Measurements from ENCODE around the gene PLA2G5.

Gene PLA2G5

GRCh38 chr1:20090641-20091040 lies 20.6 kb downstream of the PLA2G5 start:
- TF ChIP-seq EZH2phosphoT487 (IDR thresholded peaks at IDR 0.05; ENCODE audit: low read depth) (no peak), CTCF (IDR thresholded peaks at IDR 0.05; ENCODE audit: low read depth, low read length) (no peak)
- Histone ChIP-seq H4K20me1 (ENCODE audit: insufficient read depth, low read length) (no peaks in the 10 kb centered on the region), H3K27ac (ENCODE audit: low read length) (no peak overlapping the region), H3K27me3 (ENCODE audit: low read depth, low read length) (no peaks in the 10 kb centered on the region), H3K4me3 (ENCODE audit: low read length) (no peak overlapping the region), H3K9me3 (ENCODE audit: insufficient read depth, low read length) (no peaks in the 10 kb centered on the region), H2AFZ (ENCODE audit: low read depth, low read length) (no peak overlapping the region), H3K4me1 (ENCODE audit: low read length) (no peaks in the 10 kb centered on the region), H3K36me3 (replicated peaks; ENCODE audit: low read depth, low read length) (no peaks in the 10 kb centered on the region), H3K4me2 (ENCODE audit: low read length) (no peak overlapping the region), H3K9ac (ENCODE audit: low read length) (no peak overlapping the region), H3K79me2 (ENCODE audit: low read length) (no peaks in the 10 kb centered on the region)

- no peak overlapping the region for H3K9ac ChIP-seq (ENCODE audit: low read length)
- H2AFZ ChIP-seq (ENCODE audit: low read depth, low read length) = no peak overlapping the region
- H3K79me2 ChIP-seq (ENCODE audit: low read length) = no peaks in the 10 kb centered on the region
- no peak overlapping the region for H3K4me2 ChIP-seq (ENCODE audit: low read length)
- H4K20me1 ChIP-seq (ENCODE audit: insufficient read depth, low read length) = no peaks in the 10 kb centered on the region
- H3K9me3 ChIP-seq (ENCODE audit: insufficient read depth, low read length) = no peaks in the 10 kb centered on the region
- H3K36me3 ChIP-seq (replicated peaks; ENCODE audit: low read depth, low read length) = no peaks in the 10 kb centered on the region
- TF ChIP-seq CTCF (IDR thresholded peaks at IDR 0.05; ENCODE audit: low read depth, low read length) = no peak
- no peak for TF ChIP-seq EZH2phosphoT487 (IDR thresholded peaks at IDR 0.05; ENCODE audit: low read depth)
- H3K27ac ChIP-seq (ENCODE audit: low read length) = no peak overlapping the region
- H3K27me3 ChIP-seq (ENCODE audit: low read depth, low read length) = no peaks in the 10 kb centered on the region
- H3K4me3 ChIP-seq (ENCODE audit: low read length) = no peak overlapping the region
- no peaks in the 10 kb centered on the region for H3K4me1 ChIP-seq (ENCODE audit: low read length)
These were observed 23.3 kb downstream of the PLA2G5 start for GRCh38 chr1:20093303-20093702.

- no peak overlapping the region for H3K4me3 ChIP-seq (ENCODE audit: low read length)
- H3K27me3 ChIP-seq (ENCODE audit: low read depth, low read length) = no peaks in the 10 kb centered on the region
- no peak overlapping the region for H3K4me2 ChIP-seq (ENCODE audit: low read length)
These were observed 24.0 kb downstream of the PLA2G5 start for GRCh38 chr1:20093940-20094391.

More at GRCh38 chr1:20093940-20094391, 24.0 kb downstream of the PLA2G5 start:
- Histone ChIP-seq H3K79me2 (ENCODE audit: low read length) (no peaks in the 10 kb centered on the region), H3K36me3 (replicated peaks; ENCODE audit: low read depth, low read length) (no peaks in the 10 kb centered on the region), H3K27ac (ENCODE audit: low read length) (no peak overlapping the region), H3K9ac (ENCODE audit: low read length) (no peak overlapping the region), H4K20me1 (ENCODE audit: insufficient read depth, low read length) (no peaks in the 10 kb centered on the region), H3K4me1 (ENCODE audit: low read length) (no peaks in the 10 kb centered on the region), H3K9me3 (ENCODE audit: insufficient read depth, low read length) (no peaks in the 10 kb centered on the region), H2AFZ (ENCODE audit: low read depth, low read length) (no peak overlapping the region)
- no peak for TF ChIP-seq CTCF (IDR thresholded peaks at IDR 0.05; ENCODE audit: low read depth, low read length)
- TF ChIP-seq EZH2phosphoT487 (IDR thresholded peaks at IDR 0.05; ENCODE audit: low read depth) = no peak
